ENCODE results near the gene VAT1. TPM values are rescaled to one million over a fixed set of nuclear protein-coding genes. Genes with fewer than 3 reads are reported as not detected.
A peak's percentile ranks its signal among the peaks of the same experiment; 100 is the strongest.

The VAT1 gene
- total RNA-seq: 100 to 1,000 TPM; 209 to 329 (median 254) TPM

DNA sequence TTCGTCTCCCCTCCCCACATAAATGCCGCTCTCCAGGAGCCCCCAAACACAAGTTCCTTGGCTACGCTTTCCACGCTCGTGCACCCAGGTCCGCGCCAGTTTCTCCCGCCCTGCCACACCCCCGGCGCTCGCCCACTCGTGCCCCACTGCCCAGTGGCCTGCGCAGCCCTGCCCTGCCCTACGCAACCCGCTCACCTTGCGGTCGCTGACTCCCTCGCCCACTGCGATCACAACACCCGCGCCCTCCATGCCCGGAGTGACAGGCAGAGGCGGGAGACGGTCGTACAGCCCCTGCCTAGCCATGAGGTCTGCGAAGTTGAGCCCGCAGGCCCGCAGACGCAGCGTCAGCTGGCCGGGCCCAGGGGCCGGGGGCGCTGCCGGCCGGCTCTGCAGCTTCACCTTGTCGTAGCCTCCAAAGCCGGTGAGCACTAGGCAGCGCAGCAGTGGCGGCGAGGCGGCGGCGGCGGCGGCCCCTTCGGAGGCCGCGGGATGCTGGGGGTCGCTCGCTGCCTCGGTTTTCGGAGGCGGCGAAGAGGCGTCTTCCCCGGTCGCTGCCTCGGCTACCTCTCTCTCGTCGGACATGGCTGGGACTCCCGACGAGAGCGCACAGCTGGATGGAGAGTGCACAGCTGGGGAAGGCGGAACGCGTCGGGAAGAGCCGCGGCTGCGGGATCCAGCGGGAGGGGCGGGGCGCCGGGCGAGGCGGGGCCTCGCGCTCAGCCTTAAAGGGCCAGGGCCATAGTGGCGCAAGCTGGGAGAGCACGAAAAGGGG, at the start of gene VAT1:
Gene VAT1, minus strand, starts transcription at position 645 of the 772 bp plus-strand sequence. Its CDS starts 63 bp downstream, at position 582.
- WGBS, 2 donors: 0 to 1% methylated on average over 38 to 39 of the region's 80 CpGs
- DNase-seq (ENCODE audit: low spot score in 2 of 2): peak; percentile 77 to 97
- peak within 1 kb of the TSS; percentile 99 for H3K4me3 ChIP-seq (ENCODE audit: low read depth, poor library complexity, severe bottlenecking)
- TF ChIP-seq, protein P1, sequence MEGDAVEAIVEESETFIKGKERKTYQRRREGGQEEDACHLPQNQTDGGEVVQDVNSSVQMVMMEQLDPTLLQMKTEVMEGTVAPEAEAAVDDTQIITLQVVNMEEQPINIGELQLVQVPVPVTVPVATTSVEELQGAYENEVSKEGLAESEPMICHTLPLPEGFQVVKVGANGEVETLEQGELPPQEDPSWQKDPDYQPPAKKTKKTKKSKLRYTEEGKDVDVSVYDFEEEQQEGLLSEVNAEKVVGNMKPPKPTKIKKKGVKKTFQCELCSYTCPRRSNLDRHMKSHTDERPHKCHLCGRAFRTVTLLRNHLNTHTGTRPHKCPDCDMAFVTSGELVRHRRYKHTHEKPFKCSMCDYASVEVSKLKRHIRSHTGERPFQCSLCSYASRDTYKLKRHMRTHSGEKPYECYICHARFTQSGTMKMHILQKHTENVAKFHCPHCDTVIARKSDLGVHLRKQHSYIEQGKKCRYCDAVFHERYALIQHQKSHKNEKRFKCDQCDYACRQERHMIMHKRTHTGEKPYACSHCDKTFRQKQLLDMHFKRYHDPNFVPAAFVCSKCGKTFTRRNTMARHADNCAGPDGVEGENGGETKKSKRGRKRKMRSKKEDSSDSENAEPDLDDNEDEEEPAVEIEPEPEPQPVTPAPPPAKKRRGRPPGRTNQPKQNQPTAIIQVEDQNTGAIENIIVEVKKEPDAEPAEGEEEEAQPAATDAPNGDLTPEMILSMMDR (IDR thresholded peaks at IDR 0.05): no peak
- peak in 1 of 2 donors; percentile 36 for TF ChIP-seq POLR2A (IDR thresholded peaks at IDR 0.05)
- intact Hi-C loops (cut with DNase I; ENCODE audit: low total_unique reads): loop anchor here (10.0 kb wide), 1 partner anchor 293 kb away; no protein-coding TSS in a partner anchor

DNA sequence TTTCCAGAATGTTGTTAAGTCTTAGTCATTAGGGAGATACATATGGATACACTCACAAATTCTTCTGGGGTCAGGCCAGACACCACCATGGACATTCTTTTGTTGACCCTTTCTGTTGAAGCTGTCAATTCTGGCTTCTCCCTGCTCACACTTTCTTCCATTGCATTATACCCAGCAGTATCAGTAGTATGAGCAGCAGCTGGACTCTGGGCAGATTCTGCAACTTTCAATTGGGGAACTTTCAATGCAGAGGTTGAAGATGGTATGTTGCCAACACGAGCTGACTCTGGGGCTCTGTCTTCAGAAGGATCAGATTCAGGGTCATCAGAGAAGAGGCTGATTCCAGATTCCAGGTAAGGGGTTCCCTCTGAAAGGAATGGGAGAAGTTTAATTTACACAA, 48.7 kb upstream of the VAT1 start:
- intact Hi-C loops (cut with DNase I; ENCODE audit: low total_unique reads): no loop called here

DNA sequence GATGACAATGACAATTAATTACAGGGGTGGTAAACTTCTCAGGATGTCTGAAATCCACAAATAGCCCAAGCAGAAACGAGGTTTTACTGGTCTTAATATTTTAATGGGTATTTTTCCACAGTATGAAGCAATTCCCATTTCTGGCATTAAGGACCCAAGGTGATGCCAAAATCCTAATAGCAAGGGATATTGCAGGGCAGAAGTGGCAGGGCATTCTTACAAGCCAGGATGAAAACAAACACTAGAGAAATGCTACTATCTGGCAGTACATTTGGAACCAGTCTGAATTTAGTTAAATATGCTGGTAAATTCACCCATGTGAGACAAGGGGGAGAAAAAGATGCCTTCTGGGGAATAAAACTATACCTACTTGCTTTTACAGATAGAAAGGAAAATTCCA, 48.1 kb upstream of the VAT1 start:
- TF ChIP-seq POLR2A (IDR thresholded peaks at IDR 0.05): no peak
- TF ChIP-seq, protein P1 (IDR thresholded peaks at IDR 0.05): no peak
- WGBS, 2 donors: 42 to 68% methylated on average over 1 of the region's 1 CpG
- intact Hi-C loops (cut with DNase I; ENCODE audit: low total_unique reads): no loop called here
- H3K4me3 ChIP-seq (ENCODE audit: low read depth, poor library complexity, severe bottlenecking): no peak overlapping the region
- DNase-seq (ENCODE audit: low spot score in 2 of 2): no peak

More for the DNA sequence above, 48.7 kb upstream of the VAT1 start:
- WGBS, 2 donors: 80 to 90% methylated on average over 1 of the region's 1 CpG
- H3K4me3 ChIP-seq (ENCODE audit: low read depth, poor library complexity, severe bottlenecking): no peak overlapping the region
- no peak for TF ChIP-seq POLR2A (IDR thresholded peaks at IDR 0.05)
- TF ChIP-seq, protein P1 (IDR thresholded peaks at IDR 0.05): no peak
- no peak for DNase-seq (ENCODE audit: low spot score in 2 of 2)

DNA sequence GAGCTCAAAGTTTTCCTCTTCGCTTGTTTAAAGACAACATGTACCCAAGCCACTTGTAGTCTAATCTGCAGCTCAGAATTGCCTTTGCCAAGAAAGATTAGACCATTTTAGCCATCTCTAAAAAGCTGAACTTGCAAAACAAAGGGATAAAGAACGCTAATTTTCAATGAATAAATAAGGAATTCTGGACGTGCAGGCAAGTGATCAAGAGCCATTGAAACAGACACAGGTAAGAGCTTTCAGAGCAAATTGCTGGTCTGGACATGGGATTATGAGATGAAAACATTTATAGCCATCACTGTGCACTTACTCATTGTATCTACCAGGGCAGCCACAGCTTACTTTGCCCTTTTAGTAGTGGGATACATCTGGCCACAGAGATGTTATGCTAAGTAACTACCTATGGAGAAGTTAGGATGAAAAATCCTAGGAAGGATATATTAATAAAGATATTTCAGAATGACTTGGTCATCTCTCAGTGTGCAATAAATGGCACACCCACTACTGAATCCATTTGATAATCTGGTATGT, 47.2 kb upstream of the VAT1 start:
- 93 to 97% methylated on average over 3 of the region's 3 CpGs for WGBS, 2 donors
- intact Hi-C loops (cut with DNase I; ENCODE audit: low total_unique reads): no loop called here
- no peak overlapping the region for H3K4me3 ChIP-seq (ENCODE audit: low read depth, poor library complexity, severe bottlenecking)
- DNase-seq (ENCODE audit: low spot score in 2 of 2): no peak
- TF ChIP-seq, protein P1 (IDR thresholded peaks at IDR 0.05): no peak
- TF ChIP-seq POLR2A (IDR thresholded peaks at IDR 0.05): no peak

DNA sequence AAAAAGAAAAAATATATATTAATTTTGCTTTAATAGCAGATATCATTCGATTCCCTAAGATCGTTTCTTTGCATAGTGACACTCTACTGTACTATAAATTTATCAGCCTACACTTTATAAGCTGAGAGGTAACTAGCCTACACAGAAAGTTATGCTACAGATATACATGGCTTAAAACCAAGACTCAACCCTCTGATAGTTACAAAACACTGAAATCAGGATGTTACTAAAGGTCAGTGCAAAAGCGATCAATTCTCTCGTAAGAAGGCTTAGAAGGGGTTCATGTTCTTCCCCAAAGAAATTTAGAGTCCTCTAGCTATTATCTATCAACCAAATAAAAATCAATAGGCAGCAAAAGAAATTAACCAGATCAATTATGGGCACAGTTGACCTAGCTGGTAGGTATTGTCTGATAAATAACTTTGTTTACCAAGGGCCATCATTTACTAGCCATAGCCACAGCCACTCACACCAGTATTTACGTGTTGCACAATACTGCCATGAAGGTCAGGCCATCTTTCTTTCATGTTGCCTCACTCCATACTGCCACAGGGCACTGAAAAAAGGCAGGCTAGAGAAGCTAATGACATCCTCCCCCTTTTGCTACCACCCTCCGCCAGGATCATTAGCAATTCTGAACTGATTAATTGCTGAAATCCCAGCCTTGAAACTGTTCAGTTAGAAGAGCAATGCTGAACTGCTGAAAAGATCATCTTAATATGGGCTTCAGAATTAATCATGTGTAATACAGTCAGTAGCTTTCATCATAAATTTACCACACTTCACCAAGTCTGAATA, 46.6 kb upstream of the VAT1 start:
- TF ChIP-seq, protein P1 (IDR thresholded peaks at IDR 0.05): no peak
- no peak for TF ChIP-seq POLR2A (IDR thresholded peaks at IDR 0.05)
- no peak overlapping the region for H3K4me3 ChIP-seq (ENCODE audit: low read depth, poor library complexity, severe bottlenecking)
- intact Hi-C loops (cut with DNase I; ENCODE audit: low total_unique reads): no loop called here
- no peak for DNase-seq (ENCODE audit: low spot score in 2 of 2)
- WGBS, 2 donors: 95 to 96% methylated on average over 6 of the region's 6 CpGs

All from lower leg skin (tissue), 4 donors.